HG03159 (cell line): ENCODE measurements around the gene TRUB2.
"Not testable (repeated sequence)": the region's sequence is repeated elsewhere in the genome, so short reads cannot be mapped to it uniquely, and the experiment has no call there.

Experiments used
- ATAC-seq: cut with Tn5 transposase; IDR thresholded peaks from one replicate; pipeline ENCODE4 v1.9.1; 2021; ENCODE audit warnings: mild to moderate bottlenecking, moderate library complexity; ENCODE audit not compliant: unreplicated experiment

The TRUB2 gene

DNA sequence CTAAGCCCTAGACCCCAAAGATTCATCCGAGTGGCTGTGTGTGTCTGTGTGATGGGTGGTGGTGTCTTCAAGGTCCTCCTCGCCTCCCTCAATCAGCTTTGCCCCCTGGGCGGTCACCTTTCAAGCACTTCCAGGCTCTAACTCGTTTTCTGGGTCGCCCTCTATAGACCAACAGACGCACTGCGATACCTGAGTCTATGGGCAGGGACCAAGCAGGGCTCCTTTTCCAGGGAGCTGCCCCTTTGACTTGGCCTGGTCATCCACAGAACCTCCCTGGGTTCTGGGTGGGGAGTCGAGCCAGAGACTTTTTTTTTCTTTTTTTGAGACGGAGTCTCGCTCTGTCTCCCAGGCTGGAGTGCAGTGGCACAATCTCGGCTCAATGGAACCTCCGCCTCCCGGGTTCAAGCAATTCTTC is 19.2 kb upstream of the TRUB2 start:
- no peak for ATAC-seq

DNA sequence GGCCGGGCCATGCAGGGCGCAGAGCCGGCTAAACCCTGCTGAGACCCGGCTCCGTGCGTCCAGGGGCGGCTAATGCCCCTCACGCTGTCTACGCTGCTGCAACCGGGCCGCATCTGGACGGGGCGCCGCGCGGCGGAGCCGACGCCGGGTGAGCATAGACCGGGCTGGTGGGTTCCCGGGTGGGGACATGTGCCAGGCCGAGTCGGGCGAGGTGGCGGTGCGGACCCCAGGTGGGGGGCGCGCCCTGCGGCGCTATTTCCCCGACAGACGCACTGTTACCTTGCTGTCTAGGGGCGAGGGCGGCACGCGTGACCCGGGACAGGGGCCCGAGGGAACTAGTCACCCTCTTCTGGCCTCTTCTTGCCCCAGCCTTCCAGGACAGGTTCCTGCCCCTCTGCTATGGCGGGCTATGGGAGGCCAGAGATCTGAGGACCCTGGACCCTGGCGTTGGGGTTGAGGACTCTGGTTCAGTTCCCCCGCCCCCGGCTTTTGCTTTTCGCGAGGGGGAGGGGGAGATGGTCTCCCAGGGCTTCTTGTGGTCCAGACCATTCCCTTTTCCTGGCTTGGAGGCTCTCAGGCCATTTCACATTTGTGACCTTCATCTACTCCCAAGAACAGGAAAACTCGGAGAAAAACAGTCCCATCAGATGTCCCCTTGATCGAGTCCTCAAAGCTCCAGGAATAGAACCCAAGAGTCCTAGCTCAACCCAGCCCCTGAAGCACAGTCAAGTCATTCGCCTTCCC is 18.6 kb upstream of the TRUB2 start:
- peak; percentile 35 for ATAC-seq

- peak; percentile 81 for ATAC-seq
Measured at GRCh38 chr9:128339761-128340690, 17.8 kb upstream of the TRUB2 start, which contains the start of gene SLC27A4. SLC27A4 (plus strand) TSS chr9:128340527; CDS start chr9:128343133, 2,606 bp downstream.

- ATAC-seq: not testable (repeated sequence)
Measured at GRCh38 chr9:128338852-128339614, 16.8 kb upstream of the TRUB2 start.

- no peak for ATAC-seq
Measured at GRCh38 chr9:128337936-128338335, 15.7 kb upstream of the TRUB2 start.

DNA sequence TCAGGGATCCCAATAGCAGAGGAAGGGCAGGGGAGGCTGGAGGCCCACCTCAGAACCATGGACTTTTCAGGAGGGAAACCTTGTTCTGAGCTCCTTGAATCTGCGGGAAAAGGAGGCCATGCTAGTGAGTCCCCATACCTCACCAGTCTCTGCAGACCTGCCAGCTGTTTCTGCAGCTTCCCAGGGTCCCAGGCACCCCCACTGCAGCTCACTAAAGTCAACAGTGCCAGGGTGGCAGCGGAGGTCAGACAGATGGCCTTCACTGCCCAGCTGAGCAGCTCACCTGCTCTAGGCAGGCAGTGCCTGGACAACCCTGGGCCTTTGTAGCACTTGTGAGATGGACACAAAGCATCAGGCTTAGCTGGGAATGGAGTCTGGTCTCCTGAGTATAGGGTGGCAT is 13.7 kb upstream of the TRUB2 start:
- no peak for ATAC-seq

GRCh38 chr9:128335161-128335560 is 12.9 kb upstream of the TRUB2 start:
- ATAC-seq: no peak

GRCh38 chr9:128333451-128333869 is 11.2 kb upstream of the TRUB2 start:
- ATAC-seq: no peak

GRCh38 chr9:128325629-128326028 is 3.4 kb upstream of the TRUB2 start:
- no peak for ATAC-seq

DNA sequence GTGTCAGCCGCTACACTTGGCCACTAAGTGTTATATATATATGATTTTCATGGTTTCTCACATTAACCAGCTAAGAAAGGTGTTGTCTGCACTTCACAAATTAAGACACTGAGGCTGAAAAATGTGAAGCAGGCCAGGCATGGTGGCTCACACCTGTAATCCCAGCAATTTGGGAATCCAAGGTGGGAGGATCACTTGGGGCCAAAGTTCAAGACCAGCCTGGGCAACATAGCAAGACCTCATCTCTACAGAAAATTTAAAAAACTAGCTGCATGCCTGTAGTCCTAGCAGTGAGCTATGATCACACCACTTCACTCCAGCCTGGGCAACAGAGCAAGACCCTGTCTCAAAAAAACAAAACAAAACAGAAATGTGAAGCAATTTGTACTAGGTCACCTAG is 2.2 kb upstream of the TRUB2 start:
- no peak for ATAC-seq

- ATAC-seq: no peak
Measured at GRCh38 chr9:128323791-128324190, 1.5 kb upstream of the TRUB2 start.

DNA sequence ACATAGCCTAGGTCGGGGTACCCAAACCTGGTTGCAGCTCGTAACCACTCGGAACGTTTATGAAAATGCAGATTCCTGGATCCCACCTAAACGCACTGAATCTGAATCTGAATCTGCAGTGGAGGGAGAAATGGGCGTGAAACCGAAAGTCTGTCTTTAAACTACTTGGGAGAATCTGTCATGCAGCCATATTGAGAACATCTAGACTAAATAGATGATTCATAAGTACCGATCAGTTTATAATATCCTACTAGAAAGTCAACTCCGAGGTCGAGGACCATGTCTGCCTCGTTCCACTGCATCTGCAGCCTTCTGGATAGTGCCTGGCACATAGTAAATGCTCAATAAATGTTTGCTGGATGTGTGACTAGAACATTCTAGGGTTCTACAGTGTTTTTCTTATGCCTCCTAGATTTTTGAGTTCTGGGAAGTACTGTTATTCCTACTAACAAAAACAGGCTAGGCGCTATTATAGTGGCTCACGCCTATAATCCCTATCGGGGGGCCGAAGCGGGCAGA is 1.0 kb upstream of the TRUB2 start:
- no peak for ATAC-seq

DNA sequence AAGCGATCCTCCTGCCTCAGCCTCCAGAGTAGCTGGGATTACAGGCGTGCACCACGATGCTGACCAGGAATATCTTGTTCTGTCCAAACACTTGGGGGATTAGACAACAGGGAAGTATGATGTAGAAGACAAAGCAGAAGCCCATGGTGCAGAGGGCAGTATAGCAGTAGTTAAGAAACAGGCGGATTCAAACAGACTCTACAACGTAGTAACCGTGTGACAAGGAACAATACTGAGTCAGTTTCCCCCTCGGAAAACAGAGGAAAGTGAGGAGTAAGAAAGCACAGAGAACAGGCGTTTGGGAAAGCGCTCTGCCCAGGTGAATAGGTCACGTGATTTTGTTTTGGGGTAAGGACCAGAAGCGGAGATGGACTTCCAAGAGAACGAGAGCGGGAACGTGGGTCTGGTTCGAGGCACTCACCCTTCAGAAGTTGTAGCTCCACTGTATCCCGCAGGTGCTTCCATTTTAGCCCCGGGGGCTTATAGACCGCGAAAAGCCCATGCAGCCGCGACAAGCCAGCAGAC is 306 bp downstream of the TRUB2 start:
- ATAC-seq: peak; percentile 18

GRCh38 chr9:128321343-128321742 is 904 bp downstream of the TRUB2 start:
- ATAC-seq: no peak

DNA sequence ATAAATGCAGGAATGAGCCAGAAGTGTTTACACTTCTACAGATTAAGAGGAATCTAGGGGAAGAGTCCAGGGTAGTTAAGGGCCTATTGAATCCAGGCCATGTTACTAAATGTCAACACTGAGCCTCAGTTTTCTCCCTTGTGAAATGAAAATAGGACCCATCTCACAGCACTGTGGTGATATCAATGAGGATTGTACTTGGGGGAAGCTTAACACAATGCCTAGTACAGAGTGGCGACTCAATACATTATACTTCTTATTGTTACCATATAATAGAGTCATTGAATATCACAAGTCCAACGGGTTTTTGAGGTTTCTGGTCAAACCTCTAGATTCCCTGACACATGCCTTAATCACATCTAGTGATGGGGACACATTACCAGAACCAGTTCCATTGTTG is 4.6 kb downstream of the TRUB2 start:
- ATAC-seq: no peak

- ATAC-seq: no peak
Measured at GRCh38 chr9:128316421-128316820, 5.8 kb downstream of the TRUB2 start.

- ATAC-seq: no peak
Measured at GRCh38 chr9:128314697-128315096, 7.5 kb downstream of the TRUB2 start.

- ATAC-seq: no peak
Measured at GRCh38 chr9:128310461-128310860, 11.8 kb downstream of the TRUB2 start.

DNA sequence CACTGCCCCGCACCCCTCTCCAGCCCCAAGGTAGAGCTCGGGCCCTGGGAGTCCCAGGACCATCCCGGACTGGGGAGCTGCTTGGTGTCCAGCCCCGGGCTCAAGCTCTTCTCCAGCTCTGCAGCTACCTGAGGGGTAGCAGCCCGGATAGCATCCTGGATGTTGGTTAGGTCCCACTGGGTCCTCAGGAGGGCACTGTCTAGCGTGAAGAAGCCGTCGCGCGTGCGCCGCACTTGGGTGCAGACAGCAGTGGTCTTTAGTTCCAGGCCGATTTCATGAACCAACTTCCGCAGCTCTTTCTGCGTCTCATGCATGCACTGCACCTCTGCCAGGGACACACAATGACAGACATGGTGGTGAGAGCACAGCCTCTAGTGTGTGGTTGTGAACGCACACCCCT is 12.7 kb downstream of the TRUB2 start:
- no peak for ATAC-seq

GRCh38 chr9:128304971-128305288 is 17.3 kb downstream of the TRUB2 start:
- no peak for ATAC-seq
